ENCODE data around the gene NAA40. TPM values are rescaled to one million over a fixed set of nuclear protein-coding genes. Genes with fewer than 3 reads are reported as not detected.

Gene NAA40
- total and polyA plus RNA-seq, 2 of the 13 experiments (the other 11 are each of a cell fraction or from before 2014, with no cell fraction given) = 11.1 to 17.9 TPM

DNA sequence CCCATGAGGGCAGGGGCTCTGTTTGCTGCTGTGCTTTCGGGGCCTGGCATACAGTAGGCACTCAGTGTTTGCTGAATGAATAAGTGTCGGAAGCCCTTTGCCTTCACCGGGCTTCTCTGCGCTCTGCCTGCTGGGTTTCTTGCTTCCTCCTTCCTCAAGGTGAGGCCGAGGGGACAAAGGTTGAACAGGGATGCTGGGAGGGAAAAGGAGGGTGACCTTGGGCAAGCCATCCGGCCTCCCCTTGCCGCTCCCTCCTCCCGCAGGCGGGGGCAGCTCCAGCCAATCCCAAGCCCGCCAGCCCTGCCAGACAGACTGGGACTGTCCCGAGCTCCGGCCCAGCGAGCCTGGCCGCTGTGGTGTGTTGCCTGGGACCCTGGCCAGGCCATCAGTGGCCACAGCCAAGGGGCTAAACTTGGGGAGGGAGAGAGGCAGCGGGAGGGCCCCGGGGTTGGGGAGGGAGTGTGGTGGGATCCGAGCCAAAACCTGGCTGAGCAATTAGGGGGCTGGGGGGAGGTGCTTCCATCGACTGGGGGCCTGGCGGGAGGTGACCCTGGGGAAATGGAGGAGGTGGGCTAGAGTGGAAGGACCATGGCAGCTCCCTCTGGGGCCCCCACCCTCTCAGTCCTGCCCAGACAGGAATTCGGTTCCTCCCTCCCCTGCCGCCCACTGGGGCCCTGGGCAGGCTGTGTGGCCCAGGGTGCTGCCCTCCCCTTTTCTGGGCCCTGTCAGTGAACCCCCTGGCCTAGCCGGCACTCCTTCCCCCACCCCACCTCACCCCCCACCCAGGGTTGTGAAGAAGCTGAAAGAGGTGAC lies 18.5 kb upstream of the NAA40 start (continued):
- no peak for TF ChIP-seq ZNF83 (CRISPR knock-in tag; IDR thresholded peaks at IDR 0.05; ENCODE audit: borderline replicate concordance)
- no peak for TF ChIP-seq CHD2 (IDR thresholded peaks at IDR 0.05; ENCODE audit: low read depth, low read length)
- TF ChIP-seq ZBTB1 (CRISPR knock-in tag; IDR thresholded peaks at IDR 0.05; ENCODE audit: borderline replicate concordance) = no peak
- TF ChIP-seq, protein P1, sequence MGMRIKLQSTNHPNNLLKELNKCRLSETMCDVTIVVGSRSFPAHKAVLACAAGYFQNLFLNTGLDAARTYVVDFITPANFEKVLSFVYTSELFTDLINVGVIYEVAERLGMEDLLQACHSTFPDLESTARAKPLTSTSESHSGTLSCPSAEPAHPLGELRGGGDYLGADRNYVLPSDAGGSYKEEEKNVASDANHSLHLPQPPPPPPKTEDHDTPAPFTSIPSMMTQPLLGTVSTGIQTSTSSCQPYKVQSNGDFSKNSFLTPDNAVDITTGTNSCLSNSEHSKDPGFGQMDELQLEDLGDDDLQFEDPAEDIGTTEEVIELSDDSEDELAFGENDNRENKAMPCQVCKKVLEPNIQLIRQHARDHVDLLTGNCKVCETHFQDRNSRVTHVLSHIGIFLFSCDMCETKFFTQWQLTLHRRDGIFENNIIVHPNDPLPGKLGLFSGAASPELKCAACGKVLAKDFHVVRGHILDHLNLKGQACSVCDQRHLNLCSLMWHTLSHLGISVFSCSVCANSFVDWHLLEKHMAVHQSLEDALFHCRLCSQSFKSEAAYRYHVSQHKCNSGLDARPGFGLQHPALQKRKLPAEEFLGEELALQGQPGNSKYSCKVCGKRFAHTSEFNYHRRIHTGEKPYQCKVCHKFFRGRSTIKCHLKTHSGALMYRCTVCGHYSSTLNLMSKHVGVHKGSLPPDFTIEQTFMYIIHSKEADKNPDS (CRISPR knock-in tag; IDR thresholded peaks at IDR 0.05) = no peak
- TF ChIP-seq KLF6 (CRISPR knock-in tag; IDR thresholded peaks at IDR 0.05) = no peak
- TF ChIP-seq ZC3H13 (CRISPR knock-in tag; IDR thresholded peaks at IDR 0.05) = 0 out of 2 replicates have a peak, but pooled peaks have one; percentile 37
- TF ChIP-seq, protein P2, sequence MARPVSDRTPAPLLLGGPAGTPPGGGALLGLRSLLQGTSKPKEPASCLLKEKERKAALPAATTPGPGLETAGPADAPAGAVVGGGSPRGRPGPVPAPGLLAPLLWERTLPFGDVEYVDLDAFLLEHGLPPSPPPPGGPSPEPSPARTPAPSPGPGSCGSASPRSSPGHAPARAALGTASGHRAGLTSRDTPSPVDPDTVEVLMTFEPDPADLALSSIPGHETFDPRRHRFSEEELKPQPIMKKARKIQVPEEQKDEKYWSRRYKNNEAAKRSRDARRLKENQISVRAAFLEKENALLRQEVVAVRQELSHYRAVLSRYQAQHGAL (CRISPR knock-in tag; IDR thresholded peaks at IDR 0.05; ENCODE audit: not compliant biosample characterization) = no peak
- TF ChIP-seq ASH2L (IDR thresholded peaks at IDR 0.05; ENCODE audit: insufficient read length, low read depth, low read length) = peak; percentile 35
- no peak for TF ChIP-seq CCAR2 (optimal IDR thresholded peaks at IDR 0.05; ENCODE audit: low read depth, low read length)
- TF ChIP-seq MEIS1 (CRISPR knock-in tag; IDR thresholded peaks at IDR 0.05; ENCODE audit: borderline replicate concordance) = peak; percentile 20; the same call in 1 of the 2 replicates
- no peak for TF ChIP-seq SNRNP70 (IDR thresholded peaks at IDR 0.05; ENCODE audit: low read depth, low read length)
- peak; percentile 35; the same call in 1 of the 2 replicates for TF ChIP-seq SALL1 (CRISPR knock-in tag; IDR thresholded peaks at IDR 0.05)
- TF ChIP-seq, protein P3, sequence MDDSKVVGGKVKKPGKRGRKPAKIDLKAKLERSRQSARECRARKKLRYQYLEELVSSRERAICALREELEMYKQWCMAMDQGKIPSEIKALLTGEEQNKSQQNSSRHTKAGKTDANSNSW (CRISPR knock-in tag; IDR thresholded peaks at IDR 0.05; ENCODE audit: borderline replicate concordance) = no peak
- TF ChIP-seq, protein P4, sequence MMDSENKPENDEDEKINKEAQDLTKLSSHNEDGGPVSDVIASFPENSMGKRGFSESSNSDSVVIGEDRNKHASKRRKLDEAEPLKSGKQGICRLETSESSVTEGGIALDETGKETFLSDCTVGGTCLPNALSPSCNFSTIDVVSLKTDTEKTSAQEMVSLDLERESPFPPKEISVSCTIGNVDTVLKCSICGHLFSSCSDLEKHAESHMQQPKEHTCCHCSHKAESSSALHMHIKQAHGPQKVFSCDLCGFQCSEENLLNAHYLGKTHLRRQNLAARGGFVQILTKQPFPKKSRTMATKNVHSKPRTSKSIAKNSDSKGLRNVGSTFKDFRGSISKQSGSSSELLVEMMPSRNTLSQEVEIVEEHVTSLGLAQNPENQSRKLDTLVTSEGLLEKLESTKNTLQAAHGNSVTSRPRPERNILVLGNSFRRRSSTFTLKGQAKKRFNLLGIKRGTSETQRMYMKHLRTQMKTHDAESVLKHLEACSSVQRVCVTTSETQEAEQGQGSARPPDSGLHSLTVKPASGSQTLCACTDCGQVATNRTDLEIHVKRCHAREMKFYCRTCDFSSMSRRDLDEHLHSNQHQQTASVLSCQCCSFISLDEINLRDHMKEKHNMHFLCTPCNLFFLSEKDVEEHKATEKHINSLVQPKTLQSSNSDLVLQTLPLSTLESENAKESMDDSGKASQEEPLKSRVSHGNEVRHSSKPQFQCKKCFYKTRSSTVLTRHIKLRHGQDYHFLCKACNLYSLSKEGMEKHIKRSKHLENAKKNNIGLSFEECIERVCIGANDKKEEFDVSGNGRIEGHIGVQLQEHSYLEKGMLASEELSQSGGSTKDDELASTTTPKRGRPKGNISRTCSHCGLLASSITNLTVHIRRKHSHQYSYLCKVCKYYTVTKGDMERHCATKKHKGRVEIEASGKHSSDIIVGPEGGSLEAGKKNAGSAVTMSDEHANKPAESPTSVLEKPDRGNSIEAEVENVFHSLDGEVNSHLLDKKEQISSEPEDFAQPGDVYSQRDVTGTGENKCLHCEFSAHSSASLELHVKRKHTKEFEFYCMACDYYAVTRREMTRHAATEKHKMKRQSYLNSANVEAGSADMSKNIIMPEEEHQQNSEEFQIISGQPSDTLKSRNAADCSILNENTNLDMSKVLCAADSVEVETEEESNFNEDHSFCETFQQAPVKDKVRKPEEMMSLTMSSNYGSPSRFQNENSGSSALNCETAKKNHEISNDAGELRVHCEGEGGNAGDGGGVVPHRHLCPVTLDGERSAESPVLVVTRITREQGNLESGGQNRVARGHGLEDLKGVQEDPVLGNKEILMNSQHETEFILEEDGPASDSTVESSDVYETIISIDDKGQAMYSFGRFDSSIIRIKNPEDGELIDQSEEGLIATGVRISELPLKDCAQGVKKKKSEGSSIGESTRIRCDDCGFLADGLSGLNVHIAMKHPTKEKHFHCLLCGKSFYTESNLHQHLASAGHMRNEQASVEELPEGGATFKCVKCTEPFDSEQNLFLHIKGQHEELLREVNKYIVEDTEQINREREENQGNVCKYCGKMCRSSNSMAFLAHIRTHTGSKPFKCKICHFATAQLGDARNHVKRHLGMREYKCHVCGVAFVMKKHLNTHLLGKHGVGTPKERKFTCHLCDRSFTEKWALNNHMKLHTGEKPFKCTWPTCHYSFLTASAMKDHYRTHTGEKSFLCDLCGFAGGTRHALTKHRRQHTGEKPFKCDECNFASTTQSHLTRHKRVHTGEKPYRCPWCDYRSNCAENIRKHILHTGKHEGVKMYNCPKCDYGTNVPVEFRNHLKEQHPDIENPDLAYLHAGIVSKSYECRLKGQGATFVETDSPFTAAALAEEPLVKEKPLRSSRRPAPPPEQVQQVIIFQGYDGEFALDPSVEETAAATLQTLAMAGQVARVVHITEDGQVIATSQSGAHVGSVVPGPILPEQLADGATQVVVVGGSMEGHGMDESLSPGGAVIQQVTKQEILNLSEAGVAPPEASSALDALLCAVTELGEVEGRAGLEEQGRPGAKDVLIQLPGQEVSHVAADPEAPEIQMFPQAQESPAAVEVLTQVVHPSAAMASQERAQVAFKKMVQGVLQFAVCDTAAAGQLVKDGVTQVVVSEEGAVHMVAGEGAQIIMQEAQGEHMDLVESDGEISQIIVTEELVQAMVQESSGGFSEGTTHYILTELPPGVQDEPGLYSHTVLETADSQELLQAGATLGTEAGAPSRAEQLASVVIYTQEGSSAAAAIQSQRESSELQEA (CRISPR knock-in tag; IDR thresholded peaks at IDR 0.05; ENCODE audit: not compliant biosample characterization) = peak; percentile 41
- TF ChIP-seq ZBTB7B (CRISPR knock-in tag; IDR thresholded peaks at IDR 0.05) = no peak
- TF ChIP-seq HNF4G (IDR thresholded peaks at IDR 0.05; ENCODE audit: borderline replicate concordance, low read depth, low read length) = peak; percentile 67; the same call in 1 of the 2 replicates
- TF ChIP-seq HNF4G (CRISPR knock-in tag; IDR thresholded peaks at IDR 0.05; ENCODE audit: borderline replicate concordance, low read depth) = peak; percentile 69; the same call in 1 of the 2 replicates
